Measurements from ENCODE around the gene NDUFB10.

DNA sequence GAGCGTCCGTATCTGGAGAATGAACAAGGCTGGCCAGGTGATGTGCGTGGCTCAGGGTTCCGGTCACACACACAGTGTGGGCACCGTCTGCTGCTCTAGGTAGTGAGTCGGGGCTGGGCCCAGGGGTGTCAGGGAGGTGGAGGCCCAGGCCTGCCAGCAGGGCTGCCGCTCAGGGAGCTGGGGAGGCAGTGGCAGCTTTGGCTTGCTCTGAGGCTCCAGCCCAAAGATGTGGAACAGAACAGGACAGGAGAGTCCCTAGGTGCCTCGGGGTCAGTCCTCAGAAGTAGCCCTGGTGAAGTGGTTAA lies 16.8 kb downstream of the NDUFB10 start:
- TF ChIP-seq TAF1 (IDR thresholded peaks at IDR 0.05; ENCODE audit: borderline replicate concordance, low read depth, low read length), result no peak
- TF ChIP-seq POLR2A (IDR thresholded peaks at IDR 0.05; ENCODE audit: low read depth, low read length), result no peak
